ENCODE measurements around the gene ANK2. TPM values are rescaled to one million over a fixed set of nuclear protein-coding genes. Genes with fewer than 3 reads are reported as not detected.
A peak's percentile ranks its signal among the peaks of the same experiment; 100 is the strongest.

The ANK2 gene
- polyA plus RNA-seq, 4 donors: 0.22 to 32.7 (median 5.6) TPM

DNA sequence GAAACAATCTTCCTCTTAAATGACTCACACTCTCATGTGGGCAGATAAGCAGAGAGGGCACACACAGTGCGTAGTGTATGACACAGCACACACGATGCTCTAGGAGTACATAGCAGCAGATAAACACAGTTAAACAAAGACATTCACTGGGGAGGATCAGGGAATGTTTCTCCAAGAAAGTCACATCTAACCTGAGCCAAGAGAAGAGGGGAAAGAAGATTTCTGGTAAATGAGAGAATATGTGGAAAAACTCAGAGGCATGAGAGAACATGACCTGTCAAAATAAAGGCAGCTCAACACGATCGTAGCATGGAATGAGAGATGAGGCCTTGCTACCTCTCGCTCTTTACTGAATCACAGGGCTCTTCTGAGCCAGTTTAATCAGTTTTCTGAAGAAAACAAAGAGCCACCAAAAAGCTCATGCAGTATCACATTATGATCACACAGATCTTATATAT lies 251.0 kb downstream of the ANK2 start:
- Histone ChIP-seq H3K9me3 (ENCODE audit: control insufficient read depth in 2 of 2, insufficient read depth in 1 of 2, low read depth in 1 of 2, low read length in 1 of 2) (no peaks in the 10 kb centered on the region), H3K4me1 (ENCODE audit: control insufficient read depth in 3 of 3, insufficient read depth in 2 of 3, low read depth in 1 of 3, low read length in 2 of 3) (peaks cover 0 to 3% (median 0%) of the 10 kb centered on the region in 3 donors), H3K27ac (ENCODE audit: low read depth in 1 of 3, low read length in 2 of 3) (peak overlapping the region in 2 of 3 donors; percentile 17 to 72), H3K4me3 (ENCODE audit: low read depth in 1 of 3, low read length in 3 of 3) (no peak overlapping the region), H3K36me3 (ENCODE audit: control insufficient read depth in 3 of 3, insufficient read depth in 2 of 3, low read depth in 1 of 3, low read length in 3 of 3) (peaks cover 0 to 3% (median 0%) of the 10 kb centered on the region in 3 donors), H3K27me3 (ENCODE audit: control insufficient read depth in 3 of 3, insufficient read depth in 3 of 3, low read length in 3 of 3) (peaks cover 0 to 2% (median 0%) of the 10 kb centered on the region in 3 donors)
- FAIRE-seq (no peak), DNase-seq (peak in 1 of 2 donors; percentile 48)
- 61 to 72% (median 64%) methylated on average over 5 of the region's 5 CpGs for WGBS, 3 donors

DNA sequence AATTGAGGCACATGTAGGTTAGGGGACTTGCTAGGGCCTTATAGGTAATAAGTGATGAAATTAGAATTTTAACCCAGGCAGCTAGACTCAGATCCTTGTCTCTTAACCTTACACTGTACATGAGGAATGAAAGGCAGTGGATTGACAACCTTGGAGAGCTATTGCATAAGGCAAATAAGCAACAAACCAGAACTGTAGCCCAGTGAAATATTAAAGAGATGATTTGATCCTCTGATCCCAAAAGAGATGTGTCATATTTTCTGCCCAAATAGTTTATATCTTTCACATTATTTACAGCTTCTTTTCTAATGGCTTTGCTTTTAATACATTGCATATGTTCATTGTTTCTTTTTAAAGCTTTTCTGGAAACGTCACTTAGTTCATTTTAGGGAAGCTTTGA lies 252.6 kb downstream of the ANK2 start:
- Histone ChIP-seq H3K9me3 (ENCODE audit: control insufficient read depth in 2 of 2, insufficient read depth in 1 of 2, low read depth in 1 of 2, low read length in 1 of 2) (no peaks in the 10 kb centered on the region), H3K27me3 (ENCODE audit: control insufficient read depth in 3 of 3, insufficient read depth in 3 of 3, low read length in 3 of 3) (peaks cover 0 to 2% (median 0%) of the 10 kb centered on the region in 3 donors), H3K27ac (ENCODE audit: low read depth in 1 of 3, low read length in 2 of 3) (no peak overlapping the region), H3K4me1 (ENCODE audit: control insufficient read depth in 3 of 3, insufficient read depth in 2 of 3, low read depth in 1 of 3, low read length in 2 of 3) (peaks cover 0 to 3% (median 0%) of the 10 kb centered on the region in 3 donors), H3K4me3 (ENCODE audit: low read depth in 1 of 3, low read length in 3 of 3) (no peak overlapping the region), H3K36me3 (ENCODE audit: control insufficient read depth in 3 of 3, insufficient read depth in 2 of 3, low read depth in 1 of 3, low read length in 3 of 3) (peaks cover 0 to 3% (median 0%) of the 10 kb centered on the region in 3 donors)
- no peak for FAIRE-seq
- WGBS, 3 donors: 69 to 87% (median 87%) methylated on average over 1 of the region's 1 CpG
- DNase-seq: no peak

DNA sequence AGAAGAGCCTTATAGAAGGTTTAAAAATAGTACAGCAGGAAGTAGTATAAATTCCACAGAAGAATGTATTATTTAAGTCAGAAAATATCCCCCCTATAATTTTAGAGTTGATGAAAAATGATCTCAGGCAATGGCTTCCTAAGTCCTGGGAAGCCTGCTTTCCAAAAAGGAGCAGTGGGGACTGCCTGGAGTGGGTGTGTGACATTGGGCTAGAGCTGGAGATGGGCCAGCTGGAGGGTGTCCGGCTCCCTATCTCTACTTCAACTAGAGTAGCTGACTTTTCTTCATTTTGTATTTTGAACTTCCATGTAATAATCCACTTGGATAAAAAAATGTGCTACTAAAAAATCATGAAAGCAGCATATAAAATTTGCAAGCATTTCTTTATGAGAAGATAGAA lies 253.9 kb downstream of the ANK2 start:
- Histone ChIP-seq H3K9me3 (ENCODE audit: control insufficient read depth in 2 of 2, insufficient read depth in 1 of 2, low read depth in 1 of 2, low read length in 1 of 2) (no peaks in the 10 kb centered on the region), H3K4me1 (ENCODE audit: control insufficient read depth in 3 of 3, insufficient read depth in 2 of 3, low read depth in 1 of 3, low read length in 2 of 3) (peaks cover 0 to 3% (median 0%) of the 10 kb centered on the region in 3 donors), H3K36me3 (ENCODE audit: control insufficient read depth in 3 of 3, insufficient read depth in 2 of 3, low read depth in 1 of 3, low read length in 3 of 3) (peaks cover 0 to 2% (median 0%) of the 10 kb centered on the region in 3 donors), H3K4me3 (ENCODE audit: low read depth in 1 of 3, low read length in 3 of 3) (no peak overlapping the region), H3K27me3 (ENCODE audit: control insufficient read depth in 3 of 3, insufficient read depth in 3 of 3, low read length in 3 of 3) (no peaks in the 10 kb centered on the region), H3K27ac (ENCODE audit: low read depth in 1 of 3, low read length in 2 of 3) (no peak overlapping the region)
- FAIRE-seq: no peak
- WGBS, 3 donors: 70 to 85% (median 79%) methylated on average over 1 of the region's 1 CpG
- DNase-seq: no peak

DNA sequence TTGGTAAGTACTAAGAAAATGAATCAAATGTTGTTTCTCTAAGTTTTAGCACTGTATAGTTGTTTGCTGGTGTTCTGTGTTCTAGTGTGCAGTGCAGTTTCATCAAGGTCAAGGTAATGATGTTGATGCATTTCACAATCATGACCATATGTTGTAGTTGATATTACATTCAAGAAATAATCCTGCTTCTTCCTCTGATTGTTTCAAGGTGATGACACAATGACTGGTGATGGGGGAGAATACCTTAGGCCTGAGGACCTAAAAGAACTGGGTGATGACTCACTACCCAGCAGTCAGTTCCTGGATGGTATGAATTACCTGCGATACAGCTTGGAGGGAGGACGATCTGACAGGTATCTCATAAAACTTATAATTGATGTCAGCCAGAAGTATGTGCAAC lies 261.6 kb downstream of the ANK2 start:
- FAIRE-seq (no peak), DNase-seq (no peak)
- Histone ChIP-seq H3K27ac (ENCODE audit: low read depth in 1 of 3, low read length in 2 of 3) (no peak overlapping the region), H3K4me3 (ENCODE audit: low read depth in 1 of 3, low read length in 3 of 3) (no peak overlapping the region), H3K27me3 (ENCODE audit: control insufficient read depth in 3 of 3, insufficient read depth in 3 of 3, low read length in 3 of 3) (no peaks in the 10 kb centered on the region), H3K9me3 (ENCODE audit: control insufficient read depth in 2 of 2, insufficient read depth in 1 of 2, low read depth in 1 of 2, low read length in 1 of 2) (no peaks in the 10 kb centered on the region), H3K36me3 (ENCODE audit: control insufficient read depth in 3 of 3, insufficient read depth in 2 of 3, low read depth in 1 of 3, low read length in 3 of 3) (peaks cover 0 to 2% (median 0%) of the 10 kb centered on the region in 3 donors), H3K4me1 (ENCODE audit: control insufficient read depth in 3 of 3, insufficient read depth in 2 of 3, low read depth in 1 of 3, low read length in 2 of 3) (no peaks in the 10 kb centered on the region)
- 64 to 88% (median 88%) methylated on average over 2 of the region's 2 CpGs for WGBS, 3 donors

DNA sequence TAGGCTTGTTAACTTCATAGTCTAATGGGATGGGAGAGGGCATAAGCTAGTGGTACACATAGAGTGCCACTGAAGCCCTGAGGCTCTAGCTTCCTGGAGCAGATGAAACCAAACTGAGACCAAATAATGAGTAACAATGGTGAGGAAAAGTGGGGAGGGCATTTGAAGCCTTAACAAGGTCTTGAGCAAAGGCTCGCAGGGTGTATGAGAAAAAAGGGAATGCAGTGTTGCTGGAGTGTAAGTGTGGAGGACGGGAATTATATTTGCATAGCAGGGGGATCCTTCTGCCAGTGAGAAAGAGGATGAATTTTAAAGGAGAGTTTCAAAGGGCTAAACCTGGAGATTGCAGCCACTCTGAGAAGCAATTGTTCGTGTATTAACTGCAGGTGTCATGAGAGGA lies 263.1 kb downstream of the ANK2 start:
- no peak overlapping the region for H3K4me3 ChIP-seq (ENCODE audit: low read depth in 1 of 3, low read length in 3 of 3)
- FAIRE-seq: no peak

DNA sequence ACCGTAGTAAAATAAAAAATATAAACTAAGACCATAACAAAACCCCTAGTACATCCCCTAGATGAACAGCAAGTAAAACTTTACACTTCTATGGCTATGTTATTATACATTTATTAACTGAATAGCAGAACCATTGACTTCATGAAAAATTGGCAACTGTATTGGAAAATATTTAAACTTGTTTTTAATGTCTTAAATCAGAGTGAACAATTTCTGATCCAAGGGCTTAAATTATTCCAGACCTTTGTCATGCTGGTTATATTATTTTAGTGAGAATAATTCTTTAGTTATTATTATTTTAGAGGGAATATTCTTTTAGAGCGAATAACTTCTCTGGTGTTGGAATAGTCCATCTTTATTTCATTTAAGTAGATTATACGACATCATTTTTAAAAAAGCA lies 265.0 kb downstream of the ANK2 start:
- H3K4me3 ChIP-seq (ENCODE audit: low read depth in 1 of 3, low read length in 3 of 3): no peak overlapping the region
- no peak for DNase-seq
- H3K27ac ChIP-seq (ENCODE audit: low read depth in 1 of 3, low read length in 2 of 3): no peak overlapping the region
- H3K4me1 ChIP-seq (ENCODE audit: control insufficient read depth in 3 of 3, insufficient read depth in 2 of 3, low read depth in 1 of 3, low read length in 2 of 3): no peaks in the 10 kb centered on the region
- H3K36me3 ChIP-seq (ENCODE audit: control insufficient read depth in 3 of 3, insufficient read depth in 2 of 3, low read depth in 1 of 3, low read length in 3 of 3): peaks cover 0 to 3% (median 0%) of the 10 kb centered on the region in 3 donors
- no peaks in the 10 kb centered on the region for H3K9me3 ChIP-seq (ENCODE audit: control insufficient read depth in 2 of 2, insufficient read depth in 1 of 2, low read depth in 1 of 2, low read length in 1 of 2)
- no peaks in the 10 kb centered on the region for H3K27me3 ChIP-seq (ENCODE audit: control insufficient read depth in 3 of 3, insufficient read depth in 3 of 3, low read length in 3 of 3)
- FAIRE-seq: no peak
- 86 to 92% (median 91%) methylated on average over 3 of the region's 3 CpGs for WGBS, 3 donors

More for the DNA sequence above, 263.1 kb downstream of the ANK2 start:
- WGBS, 3 donors: 86 to 88% (median 87%) methylated on average over 3 of the region's 3 CpGs
- no peaks in the 10 kb centered on the region for H3K9me3 ChIP-seq (ENCODE audit: control insufficient read depth in 2 of 2, insufficient read depth in 1 of 2, low read depth in 1 of 2, low read length in 1 of 2)
- no peak for DNase-seq
- H3K4me1 ChIP-seq (ENCODE audit: control insufficient read depth in 3 of 3, insufficient read depth in 2 of 3, low read depth in 1 of 3, low read length in 2 of 3): no peaks in the 10 kb centered on the region
- peaks cover 0 to 3% (median 0%) of the 10 kb centered on the region in 3 donors for H3K36me3 ChIP-seq (ENCODE audit: control insufficient read depth in 3 of 3, insufficient read depth in 2 of 3, low read depth in 1 of 3, low read length in 3 of 3)
- no peaks in the 10 kb centered on the region for H3K27me3 ChIP-seq (ENCODE audit: control insufficient read depth in 3 of 3, insufficient read depth in 3 of 3, low read length in 3 of 3)
- no peak overlapping the region for H3K27ac ChIP-seq (ENCODE audit: low read depth in 1 of 3, low read length in 2 of 3)

DNA sequence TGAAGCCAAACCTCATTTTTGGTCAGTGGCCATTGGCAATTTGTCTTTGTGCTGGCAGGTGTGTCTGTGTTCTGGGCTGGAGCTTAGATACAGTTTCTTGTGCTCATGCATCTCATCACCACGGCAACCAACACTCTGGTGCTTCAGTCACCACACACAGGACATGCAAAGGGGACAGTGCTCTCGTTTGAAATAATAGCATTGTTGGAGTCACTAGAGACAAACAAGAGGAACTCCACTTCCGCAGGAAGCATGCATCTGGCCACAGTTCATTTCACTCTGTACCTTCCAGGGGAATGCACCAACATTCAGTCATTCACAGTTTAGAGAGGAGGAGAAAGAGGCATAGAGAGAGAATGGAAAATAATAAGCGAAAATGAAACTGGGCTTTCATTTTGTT lies 267.4 kb downstream of the ANK2 start:
- no peak overlapping the region for H3K4me3 ChIP-seq (ENCODE audit: low read depth in 1 of 3, low read length in 3 of 3)
- H3K4me1 ChIP-seq (ENCODE audit: control insufficient read depth in 3 of 3, insufficient read depth in 2 of 3, low read depth in 1 of 3, low read length in 2 of 3): no peaks in the 10 kb centered on the region
- H3K27ac ChIP-seq (ENCODE audit: low read depth in 1 of 3, low read length in 2 of 3): no peak overlapping the region
- DNase-seq (no peak), FAIRE-seq (no peak)
- no peaks in the 10 kb centered on the region for H3K9me3 ChIP-seq (ENCODE audit: control insufficient read depth in 2 of 2, insufficient read depth in 1 of 2, low read depth in 1 of 2, low read length in 1 of 2)
- 59 to 79% (median 74%) methylated on average over 4 of the region's 4 CpGs for WGBS, 3 donors
- H3K27me3 ChIP-seq (ENCODE audit: control insufficient read depth in 3 of 3, insufficient read depth in 3 of 3, low read length in 3 of 3): no peaks in the 10 kb centered on the region
- H3K36me3 ChIP-seq (ENCODE audit: control insufficient read depth in 3 of 3, insufficient read depth in 2 of 3, low read depth in 1 of 3, low read length in 3 of 3): peaks cover 0 to 7% (median 0%) of the 10 kb centered on the region in 3 donors

DNA sequence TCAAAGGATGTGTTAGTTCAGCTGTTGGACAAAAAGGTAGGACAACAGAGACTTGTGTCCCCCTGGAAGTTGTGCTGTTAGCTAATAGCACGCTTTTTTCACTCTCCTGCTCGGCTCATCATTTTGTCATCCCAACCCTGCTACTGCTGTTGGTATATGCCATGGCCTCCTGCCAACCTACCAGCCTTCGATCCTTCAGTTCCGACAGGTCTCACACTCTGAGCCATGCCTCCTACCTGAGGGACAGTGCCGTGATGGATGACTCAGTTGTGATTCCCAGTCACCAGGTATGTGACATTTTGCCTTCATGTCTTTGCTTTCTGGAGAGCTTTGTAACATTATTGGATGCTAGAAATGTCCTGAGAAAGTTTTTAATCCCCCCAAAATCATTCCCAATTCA lies 268.1 kb downstream of the ANK2 start:
- H3K36me3 ChIP-seq (ENCODE audit: control insufficient read depth in 3 of 3, insufficient read depth in 2 of 3, low read depth in 1 of 3, low read length in 3 of 3): peaks cover 0 to 7% (median 0%) of the 10 kb centered on the region in 3 donors
- no peaks in the 10 kb centered on the region for H3K9me3 ChIP-seq (ENCODE audit: control insufficient read depth in 2 of 2, insufficient read depth in 1 of 2, low read depth in 1 of 2, low read length in 1 of 2)
- DNase-seq: no peak
- H3K4me1 ChIP-seq (ENCODE audit: control insufficient read depth in 3 of 3, insufficient read depth in 2 of 3, low read depth in 1 of 3, low read length in 2 of 3): no peaks in the 10 kb centered on the region
- H3K27ac ChIP-seq (ENCODE audit: low read depth in 1 of 3, low read length in 2 of 3): peak overlapping the region in 1 of 3 donors; percentile 44
- no peak overlapping the region for H3K4me3 ChIP-seq (ENCODE audit: low read depth in 1 of 3, low read length in 3 of 3)
- FAIRE-seq: no peak
- 87 to 90% (median 90%) methylated on average over 5 of the region's 5 CpGs for WGBS, 3 donors
- no peaks in the 10 kb centered on the region for H3K27me3 ChIP-seq (ENCODE audit: control insufficient read depth in 3 of 3, insufficient read depth in 3 of 3, low read length in 3 of 3)

DNA sequence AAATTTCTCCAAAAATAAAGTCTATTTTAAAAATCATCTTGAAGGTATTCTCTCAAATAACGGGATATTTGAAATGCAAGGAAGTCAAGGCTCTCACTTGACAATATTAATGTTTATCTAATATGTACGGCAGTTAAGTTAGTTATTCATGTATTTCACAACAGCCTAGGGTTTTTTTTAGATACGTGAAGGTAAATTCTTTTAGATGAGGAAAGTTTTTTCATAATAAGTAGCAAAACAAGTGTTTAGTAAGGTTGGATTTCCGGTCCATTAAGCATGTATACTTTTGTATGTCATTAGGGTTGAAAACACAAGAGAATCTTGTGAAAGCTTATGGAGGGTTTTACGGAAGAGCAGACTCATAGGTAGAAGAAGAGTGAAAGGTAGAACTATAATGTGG lies 273.3 kb downstream of the ANK2 start:
- 71 to 92% (median 84%) methylated on average over 5 of the region's 5 CpGs for WGBS, 3 donors
- peaks cover 0 to 5% (median 0%) of the 10 kb centered on the region in 3 donors for H3K36me3 ChIP-seq (ENCODE audit: control insufficient read depth in 3 of 3, insufficient read depth in 2 of 3, low read depth in 1 of 3, low read length in 3 of 3)
- no peak overlapping the region for H3K4me3 ChIP-seq (ENCODE audit: low read depth in 1 of 3, low read length in 3 of 3)
- H3K27ac ChIP-seq (ENCODE audit: low read depth in 1 of 3, low read length in 2 of 3): no peak overlapping the region
- no peaks in the 10 kb centered on the region for H3K9me3 ChIP-seq (ENCODE audit: control insufficient read depth in 2 of 2, insufficient read depth in 1 of 2, low read depth in 1 of 2, low read length in 1 of 2)
- DNase-seq (no peak), FAIRE-seq (no peak)
- no peaks in the 10 kb centered on the region for H3K27me3 ChIP-seq (ENCODE audit: control insufficient read depth in 3 of 3, insufficient read depth in 3 of 3, low read length in 3 of 3)
- H3K4me1 ChIP-seq (ENCODE audit: control insufficient read depth in 3 of 3, insufficient read depth in 2 of 3, low read depth in 1 of 3, low read length in 2 of 3): no peaks in the 10 kb centered on the region

Data from small intestine (tissue), 7 donors.